ENCODE measurements around the gene PCLAF.
"Not testable (repeated sequence)": the region's sequence is repeated elsewhere in the genome, so short reads cannot be mapped to it uniquely, and the experiment has no call there.

The PCLAF gene

DNA sequence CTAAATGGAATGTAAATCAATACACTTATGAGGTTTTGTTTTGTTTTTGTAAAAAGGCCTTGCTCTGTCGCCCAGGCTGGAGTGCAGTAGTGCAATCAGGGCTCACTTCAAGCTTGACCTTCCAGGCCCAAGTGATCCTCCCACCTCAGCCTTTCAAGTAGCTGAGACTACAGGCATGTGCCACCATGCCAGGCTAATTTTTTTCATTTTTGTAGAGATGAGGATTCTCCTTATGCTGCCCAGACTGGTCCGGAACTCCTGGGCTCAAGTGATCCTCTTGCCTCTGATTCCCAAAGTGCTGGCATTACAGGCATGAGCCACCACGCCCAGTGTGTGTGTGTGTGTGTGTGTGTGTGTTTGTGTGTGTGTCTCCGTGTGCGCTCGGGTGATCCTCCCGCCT lies 5.0 kb upstream of the PCLAF start:
- Mint-ChIP-seq H3K27ac (no peak overlapping the region), H3K36me3 (ENCODE audit: low read depth) (peaks cover 18% of the 10 kb centered on the region), H3K4me3 (peak overlapping the region; percentile 65), H3K9me3 (no peaks in the 10 kb centered on the region), H3K27me3 (no peaks in the 10 kb centered on the region), H3K4me1 (ENCODE audit: low read depth) (peaks cover 32% of the 10 kb centered on the region)
- DNase-seq: no peak

DNA sequence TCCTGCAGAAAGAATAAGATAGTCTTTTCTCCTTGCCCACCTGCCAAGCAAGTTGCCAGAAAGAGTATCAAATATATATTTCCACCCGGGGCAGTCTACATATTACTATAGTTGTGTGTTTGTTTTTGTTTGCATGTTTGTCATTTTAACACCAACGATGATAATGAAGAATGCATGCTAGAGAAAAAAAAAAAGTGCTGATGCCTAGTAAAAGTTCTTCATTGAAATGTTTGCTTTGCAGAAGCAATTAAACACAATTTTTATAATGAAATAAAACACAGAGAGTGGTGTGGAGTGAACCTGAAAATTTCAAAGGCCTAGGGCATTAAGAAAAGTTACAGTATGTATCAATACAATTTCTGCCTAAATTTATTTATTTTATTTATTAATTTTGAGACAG lies 2.5 kb upstream of the PCLAF start:
- H3K4me3 Mint-ChIP-seq: no peak overlapping the region
- DNase-seq: no peak
- no peaks in the 10 kb centered on the region for H3K9me3 Mint-ChIP-seq
- no peaks in the 10 kb centered on the region for H3K27me3 Mint-ChIP-seq
- peaks cover 31% of the 10 kb centered on the region for H3K36me3 Mint-ChIP-seq (ENCODE audit: low read depth)
- H3K27ac Mint-ChIP-seq: no peak overlapping the region
- peaks cover 34% of the 10 kb centered on the region for H3K4me1 Mint-ChIP-seq (ENCODE audit: low read depth)

DNA sequence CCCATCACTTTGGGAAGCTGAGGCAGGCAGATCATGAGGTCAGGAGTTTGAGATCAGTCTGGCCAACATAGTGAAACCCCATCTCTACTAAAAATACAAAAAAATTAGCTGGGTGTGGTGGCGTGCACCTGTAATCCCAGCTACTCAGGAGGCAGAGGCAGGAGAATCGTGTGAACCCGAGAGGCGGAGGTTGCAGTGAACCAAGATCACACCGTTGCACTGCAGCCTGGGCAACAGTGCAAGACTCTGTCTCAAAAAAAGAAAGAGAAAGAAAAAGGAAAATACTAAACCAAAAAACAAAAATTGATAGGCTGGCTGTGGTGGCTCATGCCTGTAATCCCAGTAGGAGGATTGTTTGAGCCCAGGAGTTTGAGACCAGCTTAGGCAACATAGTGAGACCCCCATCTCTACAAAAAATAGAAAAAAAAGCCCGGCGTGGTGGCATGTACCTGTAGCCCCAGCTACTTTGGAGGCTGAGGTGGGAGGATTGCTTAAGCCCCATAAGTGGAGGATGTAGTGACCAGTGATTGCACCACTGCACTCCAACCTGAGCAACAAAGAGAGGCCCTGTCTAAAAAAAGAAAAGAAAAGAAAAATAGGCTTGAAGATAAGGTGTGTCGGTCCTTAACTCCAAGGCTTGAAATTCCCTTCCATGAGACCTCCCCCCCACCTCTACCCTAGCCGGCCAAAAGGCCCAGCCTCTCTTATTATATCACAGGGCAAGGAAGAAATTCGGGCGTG lies 941 bp downstream of the PCLAF start:
- Mint-ChIP-seq H3K27ac (peak overlapping the region; percentile 93), H3K36me3 (ENCODE audit: low read depth) (peaks cover 50% of the 10 kb centered on the region), H3K4me1 (ENCODE audit: low read depth) (peaks cover 18% of the 10 kb centered on the region), H3K4me3 (peak overlapping the region; percentile 90)
- not testable (repeated sequence) for DNase-seq, H3K9me3 Mint-ChIP-seq, H3K27me3 Mint-ChIP-seq

DNA sequence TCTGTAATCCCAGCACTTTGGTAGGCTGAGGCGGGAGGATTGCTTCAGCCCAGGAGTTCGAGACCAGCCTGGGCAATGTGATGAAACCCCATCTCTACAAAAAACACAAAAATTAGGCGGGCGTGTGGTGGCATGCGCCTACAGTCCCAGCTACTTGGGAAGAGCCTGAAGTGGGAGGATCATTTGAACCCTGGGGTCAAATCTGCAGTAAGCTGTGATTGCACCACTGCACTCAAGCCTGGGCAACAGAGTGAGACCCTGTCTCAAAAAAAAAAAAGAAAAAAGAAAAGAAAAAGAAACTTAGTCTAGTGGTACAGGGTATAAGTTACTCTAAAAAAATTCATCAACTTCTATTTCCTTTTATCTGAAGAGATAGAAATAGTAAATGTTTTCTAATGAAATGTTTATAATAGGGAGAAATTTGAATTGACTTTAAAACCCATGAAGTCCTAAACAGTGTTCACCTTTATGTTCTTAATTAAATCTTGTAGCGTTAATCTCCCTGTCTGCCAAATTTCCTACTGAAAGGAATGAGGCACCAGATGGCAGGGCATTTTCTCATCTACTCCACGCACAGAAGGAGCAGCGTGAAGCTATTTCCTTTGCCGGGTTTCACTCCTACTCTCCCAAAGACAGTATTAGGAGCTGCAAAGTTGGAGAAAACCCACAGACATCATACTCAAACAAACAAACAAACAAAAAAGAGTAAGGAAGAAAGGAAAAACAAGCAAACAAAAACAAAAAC lies 1.9 kb downstream of the PCLAF start:
- Mint-ChIP-seq H3K4me3 (peak overlapping the region; percentile 90), H3K9me3 (no peaks in the 10 kb centered on the region), H3K4me1 (ENCODE audit: low read depth) (peaks cover 18% of the 10 kb centered on the region), H3K27me3 (no peaks in the 10 kb centered on the region), H3K27ac (no peak overlapping the region), H3K36me3 (ENCODE audit: low read depth) (peaks cover 59% of the 10 kb centered on the region)
- no peak for DNase-seq

DNA sequence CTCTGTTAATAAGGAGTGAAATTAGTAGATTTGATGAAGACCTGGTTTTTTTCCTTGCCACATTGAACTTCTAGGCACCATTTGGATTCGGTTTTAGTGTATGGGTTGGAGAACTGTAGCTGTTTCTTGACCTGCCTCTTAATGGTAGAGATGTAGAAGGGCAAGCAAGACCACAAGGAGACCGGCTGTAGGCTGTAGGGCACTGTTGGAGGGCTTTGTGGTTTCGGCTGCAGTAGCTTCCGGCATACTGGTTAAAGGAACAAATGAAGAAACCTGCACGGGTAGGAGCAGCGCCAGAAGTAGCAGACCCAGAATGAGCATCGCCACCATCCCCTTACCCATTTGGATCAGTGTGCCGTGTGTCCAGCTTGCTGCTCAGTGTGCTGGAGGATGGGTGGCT lies 7.9 kb downstream of the PCLAF start:
- Mint-ChIP-seq H3K27me3 (no peaks in the 10 kb centered on the region), H3K4me3 (no peak overlapping the region), H3K36me3 (ENCODE audit: low read depth) (peaks cover 81% of the 10 kb centered on the region), H3K4me1 (ENCODE audit: low read depth) (peaks cover 6% of the 10 kb centered on the region), H3K27ac (no peak overlapping the region), H3K9me3 (no peaks in the 10 kb centered on the region)
- DNase-seq: no peak

DNA sequence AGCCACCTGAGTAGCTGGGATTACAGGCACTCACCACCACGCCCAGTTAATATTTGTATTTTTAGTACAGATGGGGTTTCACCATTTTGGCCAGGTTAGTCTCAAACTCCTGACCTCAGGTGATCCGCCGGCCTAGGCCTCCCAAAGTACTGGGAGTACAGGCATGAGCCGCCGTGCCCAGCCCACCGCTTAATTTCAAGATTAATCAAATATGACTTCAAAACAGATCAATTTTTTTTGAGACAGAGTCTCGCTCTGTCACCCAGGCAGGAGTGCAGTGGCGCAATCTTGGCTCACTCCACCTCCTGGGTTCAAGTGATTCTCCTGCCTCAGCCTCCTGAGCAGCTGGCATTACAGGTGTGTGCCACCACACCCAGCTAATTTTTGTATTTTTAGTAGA lies 9.9 kb downstream of the PCLAF start:
- DNase-seq; H3K9me3 Mint-ChIP-seq; H3K4me1 Mint-ChIP-seq (ENCODE audit: low read depth); H3K4me3 Mint-ChIP-seq; H3K27me3 Mint-ChIP-seq; H3K27ac Mint-ChIP-seq: not testable (repeated sequence)
- peaks cover 77% of the 10 kb centered on the region for H3K36me3 Mint-ChIP-seq (ENCODE audit: low read depth)

DNA sequence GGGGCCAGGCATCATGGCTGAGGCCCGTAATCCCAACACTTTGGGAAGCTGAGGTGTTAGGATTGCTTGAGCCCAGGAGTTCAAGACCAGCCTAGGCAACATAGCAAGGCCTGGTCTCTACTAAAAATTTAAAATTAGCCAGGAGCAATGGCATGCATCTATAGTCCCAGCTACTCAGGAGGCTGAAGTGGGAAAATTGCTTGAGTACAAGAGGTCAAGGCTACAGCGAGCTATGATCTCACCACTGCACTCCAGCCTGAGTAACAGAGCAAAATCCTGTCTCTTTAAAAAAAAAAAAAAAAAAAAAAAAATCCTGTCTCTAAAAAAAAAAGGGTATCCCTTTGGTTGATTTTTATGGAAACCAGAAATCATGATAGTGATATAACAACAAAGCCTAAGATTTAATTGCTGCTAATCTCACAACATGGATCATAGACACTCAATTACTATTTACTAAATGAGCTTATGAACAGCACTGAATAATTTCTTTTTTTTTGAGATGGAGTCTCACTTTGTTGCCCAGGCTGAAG lies 12.1 kb downstream of the PCLAF start:
- DNase-seq: no peak
- Mint-ChIP-seq H3K4me3 (no peak overlapping the region), H3K9me3 (no peaks in the 10 kb centered on the region), H3K27me3 (no peaks in the 10 kb centered on the region), H3K4me1 (ENCODE audit: low read depth) (peaks cover 4% of the 10 kb centered on the region), H3K36me3 (ENCODE audit: low read depth) (peaks cover 73% of the 10 kb centered on the region), H3K27ac (no peak overlapping the region)

DNA sequence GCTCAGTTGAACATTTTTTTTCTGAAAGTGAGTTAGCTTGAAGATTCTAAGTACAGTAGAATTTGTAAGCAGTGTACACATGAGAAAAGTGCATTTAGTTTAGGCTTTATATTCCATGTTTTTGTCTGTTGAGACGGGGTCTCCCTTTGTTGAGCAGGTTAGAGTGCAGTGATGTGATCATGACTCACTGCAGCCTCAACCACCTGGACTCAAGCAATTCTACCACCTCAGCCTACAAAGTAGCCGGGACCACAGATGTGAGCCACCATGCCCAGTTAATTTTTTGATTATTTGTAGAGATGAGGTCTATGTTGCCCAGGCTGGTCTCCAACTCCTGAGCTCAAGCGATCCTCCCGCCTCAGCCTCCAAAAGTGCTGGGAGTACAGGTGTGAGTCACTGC lies 20.0 kb downstream of the PCLAF start:
- H3K27ac Mint-ChIP-seq: no peak overlapping the region
- peaks cover 6% of the 10 kb centered on the region for H3K4me1 Mint-ChIP-seq (ENCODE audit: low read depth)
- H3K36me3 Mint-ChIP-seq (ENCODE audit: low read depth): peaks cover 45% of the 10 kb centered on the region
- DNase-seq: no peak
- no peaks in the 10 kb centered on the region for H3K27me3 Mint-ChIP-seq
- no peaks in the 10 kb centered on the region for H3K9me3 Mint-ChIP-seq
- no peak overlapping the region for H3K4me3 Mint-ChIP-seq

DNA sequence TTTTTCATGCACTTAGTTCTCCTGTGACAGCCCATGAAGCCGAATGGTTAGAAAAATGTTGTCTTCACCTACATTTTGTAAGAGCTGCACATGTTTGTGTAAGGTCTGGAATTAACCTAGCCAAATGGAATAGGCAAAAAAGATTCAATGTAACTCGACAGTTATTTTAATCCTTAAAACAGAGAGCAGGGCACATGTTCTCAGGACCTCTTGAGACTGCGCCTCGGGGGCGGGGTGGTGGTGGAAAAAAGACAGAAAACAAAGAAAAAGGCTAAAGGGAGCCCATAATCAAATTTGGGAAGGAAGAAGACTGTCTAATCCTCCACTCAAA lies 24.6 kb downstream of the PCLAF start:
- no peak for DNase-seq
- H3K36me3 Mint-ChIP-seq (ENCODE audit: low read depth): peaks cover 31% of the 10 kb centered on the region
- H3K27ac Mint-ChIP-seq: peak overlapping the region; percentile 96
- no peaks in the 10 kb centered on the region for H3K9me3 Mint-ChIP-seq
- H3K27me3 Mint-ChIP-seq: no peaks in the 10 kb centered on the region
- peaks cover 17% of the 10 kb centered on the region for H3K4me1 Mint-ChIP-seq (ENCODE audit: low read depth)
- H3K4me3 Mint-ChIP-seq: peak overlapping the region; percentile 95

DNA sequence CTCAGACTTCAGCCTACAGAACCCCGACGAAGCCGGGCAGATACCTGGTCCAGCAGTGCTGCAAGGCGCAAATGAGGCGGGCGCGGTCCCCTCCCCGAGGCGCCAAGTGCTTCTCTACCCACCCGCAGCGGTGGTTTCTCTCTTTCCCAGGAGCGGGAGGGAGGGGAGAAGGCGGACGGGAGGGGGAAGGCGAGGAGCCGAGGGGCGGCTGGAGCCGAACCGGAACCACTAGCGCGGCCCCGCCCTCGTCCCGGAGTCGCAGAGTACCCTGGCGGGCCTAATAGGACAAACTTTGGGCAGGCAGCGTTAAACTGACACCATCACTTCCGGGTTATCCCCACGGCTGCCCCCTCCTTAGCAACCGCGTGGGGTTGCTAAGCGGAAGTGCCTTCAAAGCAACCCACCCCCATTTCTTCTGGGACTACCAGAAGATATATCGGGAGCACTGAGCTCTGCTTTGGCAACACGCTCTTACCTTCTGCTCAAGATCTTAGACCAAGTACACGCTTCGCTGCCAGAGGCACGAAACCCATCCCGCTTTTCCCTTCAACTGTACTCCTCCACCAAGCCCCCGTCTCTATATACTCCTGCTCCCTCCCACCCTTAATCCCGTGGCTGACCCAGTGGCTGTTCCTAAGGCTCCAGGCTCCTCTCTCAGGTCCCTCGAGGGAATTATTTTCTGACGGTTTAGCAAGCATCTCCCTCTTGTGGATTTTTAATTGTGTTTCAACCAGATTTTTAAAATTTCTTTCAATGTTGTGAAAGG lies 25.1 kb downstream of the PCLAF start, which contains the start of gene CSNK1G1:
CSNK1G1 (minus strand) TSS at position 230 of the 766 bp plus-strand sequence. CDS start 55,674 bp downstream, outside the sequence.
- H3K9me3 Mint-ChIP-seq: no peaks in the 10 kb centered on the region

DNA sequence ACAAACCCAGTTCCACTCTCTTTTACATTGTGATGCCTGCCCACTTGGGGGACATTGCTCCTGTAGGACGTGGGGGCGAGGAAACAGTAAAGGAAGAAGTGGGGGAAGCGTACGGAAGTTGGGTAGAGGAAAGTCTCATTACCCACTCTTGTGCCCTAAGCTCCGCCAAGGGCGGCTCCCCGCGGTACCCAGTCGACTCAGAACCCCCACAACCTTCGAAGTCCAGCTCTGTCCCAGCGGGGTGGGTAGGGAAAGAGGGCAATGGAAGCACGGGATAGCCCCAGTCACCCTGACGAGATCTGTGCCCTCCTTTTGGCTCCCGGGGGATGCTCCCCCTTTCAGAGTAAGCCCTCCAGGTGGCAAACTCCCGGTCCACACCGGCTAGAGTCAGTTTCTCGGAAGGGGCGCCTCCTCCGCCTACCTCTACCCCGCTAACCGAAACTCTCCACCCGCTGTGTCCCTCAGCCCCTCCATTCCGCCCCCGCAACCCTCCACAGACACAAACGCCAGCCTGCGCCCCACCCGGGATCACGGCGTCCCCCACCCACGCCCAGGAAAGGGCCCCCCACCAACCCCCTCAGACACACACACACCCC lies 25.8 kb downstream of the PCLAF start:
- no peaks in the 10 kb centered on the region for H3K9me3 Mint-ChIP-seq
- peaks cover 32% of the 10 kb centered on the region for H3K36me3 Mint-ChIP-seq (ENCODE audit: low read depth)
- H3K4me1 Mint-ChIP-seq (ENCODE audit: low read depth): peaks cover 22% of the 10 kb centered on the region
- H3K27ac Mint-ChIP-seq: peak overlapping the region; percentile 96
- DNase-seq: no peak
- H3K27me3 Mint-ChIP-seq: no peaks in the 10 kb centered on the region
- H3K4me3 Mint-ChIP-seq: peak overlapping the region; percentile 95

More for the DNA sequence above, 25.1 kb downstream of the PCLAF start, which contains the start of gene CSNK1G1:
- DNase-seq: peak; percentile 92
- Mint-ChIP-seq H3K36me3 (ENCODE audit: low read depth) (peaks cover 28% of the 10 kb centered on the region), H3K4me1 (ENCODE audit: low read depth) (peaks cover 19% of the 10 kb centered on the region), H3K27me3 (no peaks in the 10 kb centered on the region), H3K4me3 (peak within 1 kb of the TSS; percentile 95), H3K27ac (peak within 1 kb of the TSS; percentile 96)

DNA sequence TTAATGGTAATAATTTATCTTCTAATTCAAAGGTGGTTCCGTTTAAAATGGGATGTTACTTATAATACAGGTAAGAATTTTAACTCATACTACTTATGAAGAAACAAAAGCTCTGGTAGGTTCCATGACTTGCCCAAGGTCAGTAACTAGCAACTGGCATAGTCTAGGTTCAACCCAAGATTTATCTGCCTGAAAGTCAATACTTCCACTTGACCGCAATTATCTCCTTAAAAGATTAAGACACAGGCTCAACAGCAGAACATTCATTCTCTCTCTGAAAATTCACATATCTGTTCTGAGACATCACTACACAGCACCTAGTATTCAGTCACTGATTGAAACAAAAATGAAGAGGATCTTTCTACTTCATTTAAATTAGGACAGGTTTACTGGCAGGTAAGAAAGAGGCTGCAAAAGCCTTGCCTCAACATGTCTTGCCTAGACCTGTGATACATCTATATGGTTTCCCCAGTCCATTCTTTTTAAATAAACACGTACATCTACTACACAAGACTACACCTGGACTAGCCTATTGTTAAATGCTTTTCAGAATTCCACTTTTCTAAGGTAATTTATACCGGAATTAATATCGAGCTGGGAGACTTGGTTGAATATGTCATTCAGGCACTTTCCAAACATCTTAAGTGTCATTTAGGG lies 26.4 kb downstream of the PCLAF start:
- DNase-seq: no peak
- Mint-ChIP-seq H3K27ac (peak overlapping the region; percentile 96), H3K36me3 (ENCODE audit: low read depth) (peaks cover 29% of the 10 kb centered on the region), H3K4me1 (ENCODE audit: low read depth) (peaks cover 22% of the 10 kb centered on the region), H3K9me3 (no peaks in the 10 kb centered on the region), H3K27me3 (no peaks in the 10 kb centered on the region), H3K4me3 (peak overlapping the region; percentile 95)

DNA sequence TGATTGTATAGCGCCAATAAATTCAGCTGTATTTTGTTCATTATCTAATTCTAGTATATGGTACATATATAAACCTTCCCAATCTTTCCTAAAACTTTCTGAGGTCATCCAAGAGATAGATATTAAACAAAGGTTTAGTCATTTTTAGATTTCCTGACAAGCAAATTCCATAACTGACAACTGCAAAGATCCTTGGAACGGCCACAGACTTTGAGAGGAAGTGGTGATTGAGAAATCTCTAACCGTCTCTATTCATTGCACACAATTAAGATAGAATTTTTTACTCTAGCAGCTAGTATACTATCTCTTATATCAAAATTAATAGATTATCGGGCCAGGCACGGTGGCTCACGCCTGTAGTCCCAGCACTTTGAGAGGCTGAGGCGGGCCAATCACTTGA lies 30.0 kb downstream of the PCLAF start:
- H3K4me1 Mint-ChIP-seq (ENCODE audit: low read depth): peaks cover 24% of the 10 kb centered on the region
- H3K36me3 Mint-ChIP-seq (ENCODE audit: low read depth): peaks cover 56% of the 10 kb centered on the region
- H3K9me3 Mint-ChIP-seq: no peaks in the 10 kb centered on the region
- no peak overlapping the region for H3K4me3 Mint-ChIP-seq
- H3K27ac Mint-ChIP-seq: no peak overlapping the region
- no peak for DNase-seq
- H3K27me3 Mint-ChIP-seq: no peaks in the 10 kb centered on the region

DNA sequence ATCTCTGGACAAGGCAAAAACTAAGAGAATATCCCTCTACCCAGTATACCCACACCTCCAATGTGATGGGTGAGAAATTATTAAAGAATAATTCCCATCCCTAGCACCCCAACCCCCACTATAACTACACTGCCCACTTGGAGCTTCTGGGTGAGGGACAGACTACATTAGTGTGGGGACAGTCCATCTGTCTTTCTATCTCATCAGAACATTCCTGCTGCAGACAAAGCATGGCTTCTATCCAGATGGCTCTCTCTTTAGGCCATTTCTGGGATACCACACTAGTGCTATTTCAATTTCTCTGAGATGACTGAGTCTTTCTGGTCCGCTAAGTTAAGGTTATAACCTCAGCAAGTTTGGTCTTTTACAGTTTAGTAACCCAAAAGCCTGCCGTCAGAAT lies 31.9 kb downstream of the PCLAF start:
- no peaks in the 10 kb centered on the region for H3K27me3 Mint-ChIP-seq
- H3K27ac Mint-ChIP-seq: no peak overlapping the region
- peaks cover 26% of the 10 kb centered on the region for H3K4me1 Mint-ChIP-seq (ENCODE audit: low read depth)
- H3K4me3 Mint-ChIP-seq: no peak overlapping the region
- DNase-seq: no peak
- H3K36me3 Mint-ChIP-seq (ENCODE audit: low read depth): peaks cover 47% of the 10 kb centered on the region
- H3K9me3 Mint-ChIP-seq: no peaks in the 10 kb centered on the region

All from activated T-cell treated with anti-CD3 and anti-CD28 coated beads, Interleukin-2, amount 50 U/mL, for 24 hours (primary cell).